Activated CD4-positive, alpha-beta T cell treated with anti-CD3 and anti-CD28 coated beads for 36 hours (primary cell): ENCODE data around the gene PRKN. TPM values are rescaled to one million over a fixed set of nuclear protein-coding genes. Genes with fewer than 3 reads are reported as not detected.
"Not testable (repeated sequence)": the region's sequence is repeated elsewhere in the genome, so short reads cannot be mapped to it uniquely, and the experiment has no call there.

Experiments used
- ATAC-seq: fragments of 200-7000 bp; cut with Tn5 transposase; one replicate; pipeline ENCODE4 v1.10.0; 2021; ENCODE audit warnings: mild to moderate bottlenecking, moderate library complexity
- CTCF ChIA-PET: fragments of 350-600 bp; sonication (Branson Sonifier 250); formaldehyde crosslinking; loops from one replicate; lab custom pipeline; 2021; ENCODE audit warnings: antibody characterized with exemption; lab: Charles Lee
- POLR2A ChIA-PET: fragments of 350-600 bp; sonication (Branson Sonifier 250); formaldehyde crosslinking; loops from one replicate; lab custom pipeline; 2021; ENCODE audit warnings: antibody characterized with exemption, inconsistent platforms; lab: Charles Lee
- DNase-seq: peaks from one replicate; pipeline ENCODE4 v3.0.0-alpha.2; 2020
- H3K27ac Mint-ChIP-seq: one replicate; pipeline ENCODE4 v1.8.0; 2021; ENCODE audit warnings: mixed read lengths
- H3K27me3 Mint-ChIP-seq: one replicate; pipeline ENCODE4 v1.8.0; 2021; ENCODE audit warnings: mixed read lengths
- H3K36me3 Mint-ChIP-seq: one replicate; pipeline ENCODE4 v1.8.0; 2021; ENCODE audit warnings: low read depth, mixed read lengths
- H3K4me1 Mint-ChIP-seq: one replicate; pipeline ENCODE4 v1.8.0; 2021; ENCODE audit warnings: mixed read lengths
- H3K4me3 Mint-ChIP-seq: one replicate; pipeline ENCODE4 v1.8.0; 2021; ENCODE audit warnings: mild to moderate bottlenecking, moderate library complexity, mixed read lengths
- H3K9me3 Mint-ChIP-seq: one replicate; pipeline ENCODE4 v1.8.0; 2021; ENCODE audit warnings: low read depth, mixed read lengths
- intact Hi-C, 2 experiments: fragments of 100-400 bp; cut with DNase I in 1 of 2; cut with micrococcal nuclease in 1 of 2; formaldehyde crosslinking; loops; one replicate each; pipeline versions ENCODE4 v1.14.2 to v1.15.1; 2022 to 2024; cut with DNase I, micrococcal nuclease
- total RNA-seq, 2 experiments: library from RNA; stranded (reverse); gene quantifications; one replicate each; pipeline ENCODE4 v1.2.3, GENCODE V29; 2021

The PRKN gene
- total RNA-seq, 2 experiments from 2014 or later: 0.56 to 0.87 TPM

DNA sequence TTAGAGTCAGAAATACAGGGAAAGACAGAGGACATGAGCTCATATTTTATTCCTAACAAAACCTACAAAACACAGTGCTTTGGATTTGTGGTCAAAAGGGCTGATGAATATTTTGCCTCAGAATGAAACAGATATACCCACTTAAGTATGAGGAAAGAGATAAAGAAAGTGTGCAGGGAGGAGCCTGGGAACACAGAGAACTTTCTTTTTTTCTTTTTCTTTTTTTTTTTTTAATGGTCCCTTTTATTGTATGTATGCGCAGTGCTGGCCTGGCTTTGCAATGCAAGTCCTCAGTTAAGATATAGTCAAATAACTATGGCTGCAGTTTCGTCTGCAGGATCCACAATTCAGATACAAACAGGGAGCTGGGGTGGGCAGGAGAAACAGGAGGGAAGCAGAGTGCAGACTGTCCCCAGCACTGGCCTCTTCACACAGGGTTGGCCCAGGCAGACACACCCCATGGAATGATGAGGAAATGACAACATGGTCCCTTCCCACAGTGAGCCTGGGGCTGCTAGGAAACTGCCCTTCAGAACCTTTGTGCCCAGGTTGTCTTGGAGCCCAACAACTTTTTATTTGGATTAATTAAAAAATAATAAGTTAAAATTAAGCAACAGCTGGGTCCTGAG, 823.9 kb downstream of the PRKN start:
- Mint-ChIP-seq H3K9me3 (no peaks in the 10 kb centered on the region), H3K27ac (no peak overlapping the region), H3K4me3 (no peak overlapping the region), H3K27me3 (no peaks in the 10 kb centered on the region), H3K4me1 (no peaks in the 10 kb centered on the region), H3K36me3 (no peaks in the 10 kb centered on the region)
- ChIA-PET POLR2A (no interaction called here), CTCF (no interaction called here)
- ATAC-seq (no peak), DNase-seq (no peak)
- intact Hi-C loops: no loop called here

DNA sequence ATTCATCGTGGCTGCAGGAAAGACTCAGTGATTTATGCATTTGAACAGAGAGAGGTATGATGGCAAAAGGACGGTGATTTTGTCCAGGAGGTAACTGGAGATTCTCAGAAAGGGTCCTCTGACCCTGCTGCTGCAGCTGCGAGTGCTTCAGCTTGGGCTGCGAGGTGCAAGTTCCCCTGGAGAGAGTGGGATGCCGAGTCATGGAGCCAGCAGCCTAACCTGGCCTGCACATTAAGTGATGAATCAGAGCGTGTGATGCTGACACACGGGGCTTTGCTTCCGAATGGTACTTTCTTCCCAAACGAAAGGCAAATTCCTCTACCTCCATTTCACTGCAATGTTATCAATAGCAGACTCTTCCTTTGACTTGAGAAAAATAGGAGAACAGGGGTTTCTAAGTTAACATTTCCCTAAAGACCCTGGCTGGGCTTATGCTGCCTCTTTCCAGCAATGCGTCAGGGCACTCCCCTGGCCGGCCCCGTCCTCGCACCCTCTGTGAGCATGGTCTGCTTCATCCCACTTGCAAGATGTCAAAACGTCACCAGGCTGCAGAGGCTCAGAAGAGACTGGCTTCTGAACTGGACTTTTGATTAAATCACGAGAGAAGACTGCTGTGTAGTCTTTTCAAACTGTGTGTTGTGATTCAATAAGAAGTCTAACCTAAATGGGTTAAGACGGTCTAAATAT, 825.7 kb downstream of the PRKN start:
- ATAC-seq (no peak), DNase-seq (no peak)
- POLR2A ChIA-PET: no interaction called here
- Mint-ChIP-seq H3K4me3 (no peak overlapping the region), H3K4me1 (no peaks in the 10 kb centered on the region), H3K27me3 (no peaks in the 10 kb centered on the region), H3K36me3 (no peaks in the 10 kb centered on the region), H3K9me3 (no peaks in the 10 kb centered on the region), H3K27ac (no peak overlapping the region)
- CTCF ChIA-PET: no interaction called here
- intact Hi-C loops: no loop called here

DNA sequence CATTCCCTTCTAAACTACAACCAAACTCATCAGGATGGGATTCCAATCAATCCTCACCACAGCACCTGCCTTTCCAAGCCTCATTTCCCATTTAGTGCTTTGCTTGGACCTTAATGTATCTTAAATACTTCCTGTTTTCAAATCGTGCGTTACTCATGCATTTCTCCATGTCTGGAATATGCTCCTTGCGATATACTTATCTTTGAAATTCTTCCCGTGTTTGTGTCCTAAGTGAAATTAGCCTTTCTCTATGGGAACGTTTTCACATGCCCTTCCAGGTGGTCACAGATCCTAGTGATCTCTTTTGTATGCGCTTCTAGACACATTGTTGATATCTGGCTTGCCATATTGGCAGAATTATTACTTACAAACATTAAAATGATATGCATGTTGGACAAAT, 833.1 kb downstream of the PRKN start:
- ChIA-PET POLR2A (no interaction called here), CTCF (no interaction called here)
- Mint-ChIP-seq H3K4me1 (no peaks in the 10 kb centered on the region), H3K27me3 (no peaks in the 10 kb centered on the region), H3K27ac (no peak overlapping the region), H3K36me3 (no peaks in the 10 kb centered on the region), H3K9me3 (no peaks in the 10 kb centered on the region), H3K4me3 (no peak overlapping the region)
- intact Hi-C loops: no loop called here
- ATAC-seq (no peak), DNase-seq (no peak)

DNA sequence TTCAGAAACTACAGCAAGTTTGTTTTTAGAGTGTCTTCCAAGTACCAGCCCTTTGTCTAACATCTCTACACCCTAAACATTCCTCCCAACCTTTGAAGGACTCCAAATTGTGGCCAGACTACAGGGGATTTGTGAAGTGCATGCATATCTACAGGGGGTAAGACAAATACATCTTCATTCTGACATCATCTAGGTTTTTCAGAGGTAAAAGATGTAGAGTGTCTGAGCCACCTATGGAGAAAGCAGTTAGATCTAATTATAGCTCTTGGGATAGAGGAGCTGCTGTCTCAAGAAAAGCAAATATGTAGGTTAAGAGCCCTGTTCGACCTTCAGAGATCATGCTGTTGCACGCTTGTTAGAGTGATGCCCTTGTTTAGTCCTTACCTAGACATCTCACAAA, 836.0 kb downstream of the PRKN start:
- DNase-seq: no peak
- no peak overlapping the region for H3K27ac Mint-ChIP-seq
- H3K4me1 Mint-ChIP-seq: no peaks in the 10 kb centered on the region
- intact Hi-C loops: no loop called here
- no peak overlapping the region for H3K4me3 Mint-ChIP-seq
- no peaks in the 10 kb centered on the region for H3K36me3 Mint-ChIP-seq
- ATAC-seq: no peak
- H3K27me3 Mint-ChIP-seq: no peaks in the 10 kb centered on the region
- POLR2A ChIA-PET: no interaction called here
- H3K9me3 Mint-ChIP-seq: no peaks in the 10 kb centered on the region
- CTCF ChIA-PET: no interaction called here

DNA sequence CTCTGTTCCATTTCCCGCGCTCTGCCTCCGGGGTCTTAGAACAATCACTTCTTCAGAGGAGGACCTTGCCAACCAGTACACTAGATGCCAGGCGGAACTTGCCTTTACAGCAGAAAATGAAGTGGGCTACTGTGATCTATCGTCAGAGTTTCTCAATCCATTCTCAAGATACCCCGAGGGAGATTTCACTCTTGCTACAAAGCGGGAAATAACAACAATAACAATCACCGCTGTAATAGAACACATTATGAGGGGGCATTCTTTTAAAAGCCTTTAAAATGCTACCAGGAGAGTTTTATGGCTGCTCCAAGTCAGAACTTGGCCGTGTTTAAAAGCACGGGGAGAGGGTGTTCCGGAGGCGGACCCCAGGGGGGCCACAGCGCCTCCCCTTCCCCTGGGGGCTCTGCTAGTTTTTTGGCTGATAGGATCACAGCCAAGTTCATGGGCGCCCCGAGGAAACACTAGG, 836.7 kb downstream of the PRKN start:
- H3K4me3 Mint-ChIP-seq: no peak overlapping the region
- H3K27ac Mint-ChIP-seq: no peak overlapping the region
- CTCF ChIA-PET: no interaction called here

DNA sequence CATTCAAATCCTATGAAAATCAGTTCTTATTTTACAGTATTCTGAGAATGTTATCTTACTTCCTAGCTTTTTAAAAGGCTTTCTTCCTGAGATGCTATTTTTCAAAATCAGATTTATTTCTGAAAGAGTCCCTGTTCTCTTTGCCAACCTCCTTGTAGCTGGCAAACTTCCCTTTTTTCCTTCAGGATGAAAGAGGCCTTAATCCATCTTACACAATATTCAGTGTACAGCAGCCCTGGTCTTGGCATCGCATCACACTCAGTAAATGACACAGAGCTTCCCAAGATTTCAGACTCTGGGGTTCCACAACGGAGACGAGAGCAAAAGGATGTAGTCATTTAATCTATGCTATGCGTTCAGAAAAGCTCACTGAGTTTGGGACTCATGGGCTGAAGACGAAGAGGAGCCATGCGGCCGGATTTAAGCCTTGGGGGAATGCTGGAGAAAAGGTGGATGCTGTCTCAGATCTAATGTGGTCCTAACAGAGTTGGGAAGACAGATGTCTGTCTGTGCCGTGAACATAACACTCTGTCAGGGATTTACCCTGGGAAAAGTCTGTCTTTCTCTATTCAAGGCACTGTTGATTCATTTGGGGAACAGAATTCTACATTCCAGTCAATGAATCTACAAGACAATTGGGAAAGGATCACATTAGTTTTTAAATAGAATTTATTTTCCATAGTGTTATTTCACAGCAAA, 837.3 kb downstream of the PRKN start:
- POLR2A ChIA-PET: no interaction called here
- Mint-ChIP-seq H3K9me3 (no peaks in the 10 kb centered on the region), H3K36me3 (no peaks in the 10 kb centered on the region), H3K27ac (no peak overlapping the region), H3K4me3 (no peak overlapping the region), H3K27me3 (no peaks in the 10 kb centered on the region), H3K4me1 (no peaks in the 10 kb centered on the region)
- DNase-seq (no peak), ATAC-seq (no peak)
- CTCF ChIA-PET: no interaction called here
- intact Hi-C loops: no loop called here

More for the DNA sequence above, 836.7 kb downstream of the PRKN start:
- H3K27me3 Mint-ChIP-seq: no peaks in the 10 kb centered on the region
- no peak for DNase-seq
- no peaks in the 10 kb centered on the region for H3K4me1 Mint-ChIP-seq
- intact Hi-C loops: no loop called here
- no peaks in the 10 kb centered on the region for H3K9me3 Mint-ChIP-seq
- POLR2A ChIA-PET: no interaction called here
- no peak for ATAC-seq
- no peaks in the 10 kb centered on the region for H3K36me3 Mint-ChIP-seq

DNA sequence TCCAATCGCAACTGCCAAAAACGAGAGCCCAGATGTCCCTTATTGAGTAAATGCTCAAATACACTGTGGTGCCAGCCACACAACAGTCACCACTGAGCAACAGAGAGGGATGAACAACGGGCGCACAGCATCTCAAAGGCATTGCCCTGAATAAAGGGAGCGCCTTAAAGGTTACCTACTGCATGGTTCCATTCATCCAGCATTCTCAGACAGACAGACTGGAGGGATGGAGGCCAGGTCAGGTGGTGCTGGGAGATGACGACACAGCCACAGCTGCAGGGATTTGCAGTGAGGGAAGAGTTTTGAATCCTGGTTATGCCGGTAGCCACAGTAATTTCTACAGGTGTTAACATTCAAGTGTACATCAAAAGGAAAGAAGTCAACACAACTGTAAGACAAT, 838.2 kb downstream of the PRKN start:
- no peak for ATAC-seq
- no peaks in the 10 kb centered on the region for H3K9me3 Mint-ChIP-seq
- intact Hi-C loops: no loop called here
- H3K36me3 Mint-ChIP-seq: no peaks in the 10 kb centered on the region
- H3K27me3 Mint-ChIP-seq: no peaks in the 10 kb centered on the region
- no peak overlapping the region for H3K4me3 Mint-ChIP-seq
- no peak for DNase-seq
- POLR2A ChIA-PET: no interaction called here
- CTCF ChIA-PET: no interaction called here
- H3K4me1 Mint-ChIP-seq: no peaks in the 10 kb centered on the region
- no peak overlapping the region for H3K27ac Mint-ChIP-seq

DNA sequence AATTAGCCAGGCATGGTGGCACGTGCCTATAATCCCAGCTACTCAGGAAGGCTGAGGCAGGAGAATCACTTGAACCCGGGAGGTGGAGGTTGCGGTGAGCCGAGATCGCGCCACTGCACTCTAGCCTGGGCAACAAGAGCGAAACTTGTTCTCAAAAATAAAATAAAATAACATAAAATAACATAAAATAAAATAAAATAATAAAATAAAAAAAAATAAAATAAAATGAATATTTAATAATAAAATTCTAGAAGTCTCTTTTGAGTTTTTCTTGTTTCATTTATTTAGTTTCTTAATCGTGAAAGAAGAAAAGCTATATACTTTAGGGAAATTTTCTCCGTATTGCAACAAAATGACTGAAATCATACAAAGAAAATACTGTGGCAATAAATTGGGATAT, 841.0 kb downstream of the PRKN start:
- H3K9me3 Mint-ChIP-seq, intact Hi-C loops, DNase-seq, H3K4me3 Mint-ChIP-seq, H3K27ac Mint-ChIP-seq, H3K36me3 Mint-ChIP-seq, POLR2A ChIA-PET, H3K4me1 Mint-ChIP-seq, H3K27me3 Mint-ChIP-seq, CTCF ChIA-PET, ATAC-seq: not testable (repeated sequence)

DNA sequence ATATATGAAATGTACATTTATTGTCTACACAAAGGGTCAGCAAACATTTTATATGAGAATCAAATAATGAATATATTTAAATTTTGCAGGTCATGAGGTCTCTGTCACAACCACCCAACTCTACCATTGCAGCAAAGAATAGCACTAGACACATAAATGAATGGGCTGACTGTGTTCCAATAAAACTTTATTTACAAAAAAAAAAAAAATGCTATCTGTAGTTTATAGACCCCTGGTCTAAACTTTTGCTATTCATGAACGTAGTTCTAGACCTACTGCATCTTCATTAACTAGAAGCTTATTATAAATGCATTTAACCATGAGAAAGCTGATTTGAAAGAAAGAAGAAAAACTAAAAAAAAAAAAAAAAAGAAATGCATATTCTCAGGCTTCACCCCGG, 842.8 kb downstream of the PRKN start:
- no peak overlapping the region for H3K27ac Mint-ChIP-seq
- H3K9me3 Mint-ChIP-seq: no peaks in the 10 kb centered on the region
- H3K27me3 Mint-ChIP-seq: no peaks in the 10 kb centered on the region
- DNase-seq (no peak), ATAC-seq (no peak)
- intact Hi-C loops: no loop called here
- H3K4me3 Mint-ChIP-seq: no peak overlapping the region
- no peaks in the 10 kb centered on the region for H3K4me1 Mint-ChIP-seq
- CTCF ChIA-PET: no interaction called here
- no peaks in the 10 kb centered on the region for H3K36me3 Mint-ChIP-seq
- POLR2A ChIA-PET: no interaction called here

DNA sequence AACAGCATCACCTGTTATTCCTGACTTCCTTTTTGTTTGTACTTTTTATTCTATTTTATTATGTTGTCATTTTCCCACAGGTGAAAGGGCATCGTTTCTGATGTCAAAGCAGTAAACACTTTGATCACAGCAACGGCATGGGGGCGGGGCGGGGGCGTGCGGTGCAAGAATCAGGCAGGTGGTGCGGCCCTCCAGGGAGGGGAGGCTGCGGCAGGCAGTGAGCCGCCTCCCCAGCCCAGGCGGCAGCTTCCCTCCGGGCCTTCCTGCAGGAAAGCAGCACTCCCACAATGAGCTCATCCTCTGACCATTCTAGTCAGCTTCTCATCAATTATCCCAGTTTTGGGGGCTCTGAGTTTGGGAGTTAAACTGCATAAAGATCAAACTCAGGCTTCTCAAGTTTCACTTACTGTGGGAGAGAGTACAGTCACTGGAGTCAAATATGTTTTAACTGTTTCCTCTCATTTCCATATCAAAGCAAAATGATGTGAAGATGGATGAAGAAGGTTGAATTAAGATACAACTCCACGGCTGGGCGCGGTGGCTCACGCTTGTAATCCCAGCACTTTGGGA, 845.3 kb downstream of the PRKN start:
- DNase-seq: no peak
- CTCF ChIA-PET: no interaction called here
- Mint-ChIP-seq H3K27me3 (no peaks in the 10 kb centered on the region), H3K4me3 (no peak overlapping the region), H3K36me3 (no peaks in the 10 kb centered on the region), H3K9me3 (peaks cover 3% of the 10 kb centered on the region), H3K27ac (no peak overlapping the region), H3K4me1 (no peaks in the 10 kb centered on the region)
- intact Hi-C loops: no loop called here
- ATAC-seq: no peak
- POLR2A ChIA-PET: interaction anchor here (0.7 kb wide), 1 partner anchor 12 kb away, joined by 4 read pairs; no protein-coding TSS in a partner anchor

DNA sequence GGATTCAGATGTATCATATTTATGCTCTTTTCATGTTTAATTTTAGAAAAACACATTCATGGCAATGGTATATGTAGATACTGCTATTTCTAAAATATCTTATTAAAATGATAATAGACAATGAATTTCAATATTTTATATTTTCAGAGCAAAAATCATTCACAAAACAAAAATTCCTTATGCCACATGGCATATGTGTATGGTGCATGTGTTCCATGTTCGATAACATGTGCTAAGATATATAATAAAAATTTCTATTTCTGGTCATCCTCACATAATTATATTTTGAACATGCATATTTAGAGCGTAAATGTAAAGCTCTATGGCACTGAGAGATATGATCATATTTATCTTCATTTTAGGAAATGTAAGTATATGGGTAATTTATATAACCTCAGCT, 847.5 kb downstream of the PRKN start:
- Mint-ChIP-seq H3K27me3 (no peaks in the 10 kb centered on the region), H3K9me3 (peaks cover 3% of the 10 kb centered on the region), H3K36me3 (no peaks in the 10 kb centered on the region), H3K4me1 (no peaks in the 10 kb centered on the region), H3K4me3 (no peak overlapping the region), H3K27ac (no peak overlapping the region)
- ChIA-PET CTCF (no interaction called here), POLR2A (no interaction called here)
- DNase-seq (no peak), ATAC-seq (no peak)
- intact Hi-C loops: no loop called here

DNA sequence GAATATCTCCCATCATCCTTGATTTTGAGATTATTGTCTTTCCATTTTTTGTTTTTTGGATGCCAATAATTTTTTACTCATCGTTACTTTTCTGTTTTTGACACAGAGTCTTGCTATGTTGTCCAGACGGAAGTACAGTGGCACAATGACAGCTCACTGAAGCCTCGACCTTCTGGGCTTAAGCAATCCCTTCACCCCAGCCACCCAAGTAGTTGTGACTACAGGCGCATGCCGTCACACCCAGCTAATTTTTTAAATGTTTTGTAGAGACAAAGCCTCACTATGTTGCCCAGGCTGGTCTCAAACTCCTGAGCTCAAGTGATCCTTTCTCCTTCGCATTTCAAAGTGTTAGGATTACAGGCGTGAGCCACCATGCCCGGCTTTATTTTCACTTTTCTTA, 851.3 kb downstream of the PRKN start:
- no peak overlapping the region for H3K4me3 Mint-ChIP-seq
- no peaks in the 10 kb centered on the region for H3K4me1 Mint-ChIP-seq
- H3K27ac Mint-ChIP-seq: no peak overlapping the region
- CTCF ChIA-PET: no interaction called here
- ATAC-seq (no peak), DNase-seq (no peak)
- intact Hi-C loops: no loop called here
- no peaks in the 10 kb centered on the region for H3K27me3 Mint-ChIP-seq
- no peaks in the 10 kb centered on the region for H3K36me3 Mint-ChIP-seq
- POLR2A ChIA-PET: no interaction called here
- peaks cover 3% of the 10 kb centered on the region for H3K9me3 Mint-ChIP-seq
